Femur (tissue), 1 donor: ENCODE data around the gene OR2T2.
"Not testable (repeated sequence)": the region's sequence is repeated elsewhere in the genome, so short reads cannot be mapped to it uniquely, and the experiment has no call there.

ENCODE experiments used
- DNase-seq: peaks from one replicate; pipeline ENCODE4 v3.0.0-alpha.2; 2017

Gene OR2T2, protein sequence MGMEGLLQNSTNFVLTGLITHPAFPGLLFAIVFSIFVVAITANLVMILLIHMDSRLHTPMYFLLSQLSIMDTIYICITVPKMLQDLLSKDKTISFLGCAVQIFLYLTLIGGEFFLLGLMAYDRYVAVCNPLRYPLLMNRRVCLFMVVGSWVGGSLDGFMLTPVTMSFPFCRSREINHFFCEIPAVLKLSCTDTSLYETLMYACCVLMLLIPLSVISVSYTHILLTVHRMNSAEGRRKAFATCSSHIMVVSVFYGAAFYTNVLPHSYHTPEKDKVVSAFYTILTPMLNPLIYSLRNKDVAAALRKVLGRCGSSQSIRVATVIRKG

GRCh38 chr1:248445399-248445798 lies at the start of gene OR2T2:
OR2T2 (plus strand) TSS chr1:248445637; CDS start chr1:248452798, 7,161 bp downstream.
- not testable (repeated sequence) for DNase-seq

GRCh38 chr1:248402748-248403147 lies 42.7 kb upstream of the OR2T2 start, which contains the start of gene OR2T1:
OR2T1 (plus strand) TSS chr1:248403048; CDS start chr1:248406148, 3,100 bp downstream.
- no peak for DNase-seq

- no peak for DNase-seq
Measured at GRCh38 chr1:248404024-248404423, 41.4 kb upstream of the OR2T2 start.

DNA sequence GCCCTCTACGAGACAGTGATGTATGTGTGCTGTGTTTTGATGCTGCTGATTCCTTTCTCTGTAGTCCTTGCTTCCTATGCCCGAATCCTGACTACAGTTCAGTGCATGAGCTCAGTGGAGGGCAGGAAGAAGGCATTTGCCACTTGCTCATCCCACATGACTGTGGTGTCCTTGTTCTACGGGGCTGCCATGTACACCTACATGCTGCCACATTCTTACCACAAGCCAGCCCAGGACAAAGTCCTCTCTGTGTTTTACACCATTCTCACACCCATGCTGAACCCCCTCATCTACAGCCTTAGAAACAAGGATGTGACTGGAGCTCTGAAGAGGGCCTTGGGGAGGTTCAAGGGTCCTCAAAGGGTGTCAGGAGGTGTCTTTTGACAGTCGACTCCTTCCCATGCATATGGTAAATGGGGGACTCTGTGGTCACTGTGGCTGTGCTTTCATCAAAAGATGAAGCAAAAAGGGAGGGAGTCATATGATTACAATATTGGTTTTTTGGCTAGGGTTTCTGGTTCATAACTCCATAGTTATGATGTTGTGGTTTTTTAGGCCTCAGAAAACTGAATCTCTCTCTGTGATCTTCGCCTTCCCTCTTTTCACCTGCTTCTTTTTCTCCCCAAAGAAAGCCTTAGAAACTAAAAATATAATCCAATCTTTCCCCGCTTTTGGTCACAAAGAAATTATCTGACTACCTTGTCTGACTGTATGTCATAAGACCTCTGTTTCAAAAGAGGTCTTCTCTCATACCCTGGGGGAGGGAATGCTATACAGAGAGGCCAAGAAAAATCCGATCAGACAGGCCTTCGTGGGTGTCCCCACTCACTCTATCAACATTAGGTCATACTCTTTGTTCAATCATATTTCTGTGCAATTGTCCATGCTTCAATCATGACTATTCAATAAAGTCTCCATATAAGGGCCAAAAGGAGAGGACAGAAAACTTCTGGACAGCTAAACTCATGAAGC lies 38.4 kb upstream of the OR2T2 start:
- no peak for DNase-seq

DNA sequence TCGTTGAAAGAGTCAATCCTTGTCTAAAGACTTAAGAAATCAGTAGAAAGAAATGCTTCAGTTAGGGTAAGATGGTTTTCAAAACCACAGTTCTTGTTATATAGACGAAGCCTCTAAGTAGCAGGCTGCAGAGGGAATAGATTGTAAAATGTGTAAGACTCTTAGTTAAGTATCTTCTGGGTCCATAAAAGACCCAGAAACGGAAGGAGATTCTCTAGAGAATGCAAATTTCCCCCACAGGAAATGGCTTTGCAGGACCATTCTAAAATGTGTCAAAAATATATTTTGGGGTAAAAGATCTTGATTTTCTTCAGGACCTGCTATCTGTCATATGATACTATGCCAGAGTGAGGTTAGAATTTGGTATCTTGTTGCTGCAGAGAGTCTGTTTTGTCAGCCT lies 29.2 kb upstream of the OR2T2 start:
- no peak for DNase-seq

- DNase-seq: no peak
Measured at GRCh38 chr1:248417854-248418253, 27.6 kb upstream of the OR2T2 start.

DNA sequence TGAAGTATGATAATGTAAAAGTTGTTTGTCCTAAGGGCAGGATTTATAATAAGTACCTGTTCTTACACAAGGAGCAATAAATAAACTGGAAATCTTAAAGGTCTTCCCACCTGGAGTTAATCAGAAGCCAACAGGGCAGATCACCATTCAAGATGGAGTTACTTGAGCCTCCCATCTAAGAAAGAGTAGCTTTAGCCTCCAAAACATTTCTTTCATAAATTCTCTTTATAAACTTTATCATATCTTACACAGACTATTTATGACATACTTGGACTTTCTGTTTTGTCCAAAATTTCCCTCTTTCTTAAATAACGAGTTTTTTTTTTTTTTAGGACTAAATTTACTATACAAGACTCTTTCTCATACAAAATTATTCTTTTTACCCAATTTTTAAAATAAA lies 24.1 kb upstream of the OR2T2 start:
- DNase-seq: no peak

DNA sequence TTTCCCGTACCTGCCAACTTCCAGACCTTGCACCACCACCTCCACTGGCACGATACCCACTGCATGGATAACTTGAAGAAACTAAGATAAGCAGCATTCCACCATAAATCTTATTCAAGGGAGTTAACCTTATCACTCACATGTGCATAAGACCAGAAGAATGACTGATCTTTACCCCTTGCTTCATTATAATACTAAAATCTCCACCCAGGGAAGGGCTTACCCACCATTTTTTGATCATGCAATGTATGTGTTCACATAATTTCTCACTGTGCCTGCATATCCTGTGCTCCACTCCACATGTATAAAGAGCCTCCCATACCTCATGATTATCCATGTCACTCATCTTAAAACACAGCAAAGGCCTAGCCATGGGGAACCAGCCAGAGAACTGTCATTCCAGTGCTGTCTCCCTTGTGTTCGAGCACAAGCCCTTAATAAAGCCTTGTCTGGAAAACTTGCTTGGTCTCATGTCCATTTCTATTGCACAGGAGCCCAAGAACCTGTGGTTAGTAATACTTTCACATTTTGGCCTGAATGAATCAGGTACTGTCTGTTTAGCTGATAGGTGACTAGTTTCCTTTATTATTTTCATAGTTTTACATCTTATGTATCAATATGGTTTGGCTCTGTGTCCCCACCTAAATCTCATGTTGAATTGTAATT lies 17.8 kb upstream of the OR2T2 start:
- not testable (repeated sequence) for DNase-seq

- not testable (repeated sequence) for DNase-seq
Measured at GRCh38 chr1:248428192-248428533, 17.3 kb upstream of the OR2T2 start.

- DNase-seq: not testable (repeated sequence)
Measured at GRCh38 chr1:248431683-248432082, 13.8 kb upstream of the OR2T2 start.

DNA sequence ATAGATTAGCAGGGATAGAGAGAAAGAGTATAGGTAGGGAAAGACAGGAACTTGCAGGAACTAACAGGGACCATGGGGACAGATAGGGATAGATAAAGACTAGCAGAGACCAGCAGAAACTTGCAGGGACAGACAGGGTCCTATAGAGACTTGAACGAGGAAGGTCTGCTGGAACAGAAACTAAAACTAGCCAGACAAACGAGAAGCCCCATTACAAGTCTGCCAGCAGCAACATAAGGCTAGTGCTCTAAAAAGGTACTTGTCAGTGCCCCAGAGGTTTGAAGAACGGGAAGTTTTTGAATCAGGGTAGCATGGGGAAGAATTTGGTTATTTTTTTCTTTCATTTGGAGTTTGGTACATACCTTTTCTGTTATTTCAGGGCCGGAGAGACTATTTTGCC lies 13.2 kb upstream of the OR2T2 start:
- not testable (repeated sequence) for DNase-seq

DNA sequence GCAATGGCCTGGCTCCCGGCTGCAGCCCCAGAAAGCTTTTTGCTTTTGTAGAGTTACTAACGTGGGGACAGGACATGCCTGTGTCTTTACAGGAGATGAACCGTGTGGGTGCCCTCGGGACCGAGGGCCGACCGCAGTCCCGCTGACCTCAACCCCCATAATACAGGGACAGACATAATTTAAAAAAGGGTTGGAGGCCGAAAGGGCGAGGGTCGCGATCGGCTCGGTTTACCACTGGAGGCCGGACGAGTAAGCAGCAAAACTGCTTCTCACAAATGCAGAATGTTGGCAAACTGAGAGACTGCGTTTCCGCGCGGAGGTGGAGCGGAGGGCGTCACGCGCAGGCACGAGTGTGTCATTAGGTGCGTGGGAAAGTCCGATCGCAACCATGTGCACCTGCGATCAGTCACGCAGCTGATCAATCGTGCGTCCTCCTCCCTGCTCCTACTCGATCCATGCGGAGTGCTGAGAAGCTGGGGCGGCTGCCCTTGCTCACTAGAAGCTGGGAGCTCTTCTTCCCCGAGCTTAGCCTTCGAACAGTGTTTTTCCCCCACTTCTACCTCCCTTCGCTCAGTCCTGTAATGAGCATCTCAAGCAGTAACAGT lies 11.5 kb upstream of the OR2T2 start:
- not testable (repeated sequence) for DNase-seq

DNA sequence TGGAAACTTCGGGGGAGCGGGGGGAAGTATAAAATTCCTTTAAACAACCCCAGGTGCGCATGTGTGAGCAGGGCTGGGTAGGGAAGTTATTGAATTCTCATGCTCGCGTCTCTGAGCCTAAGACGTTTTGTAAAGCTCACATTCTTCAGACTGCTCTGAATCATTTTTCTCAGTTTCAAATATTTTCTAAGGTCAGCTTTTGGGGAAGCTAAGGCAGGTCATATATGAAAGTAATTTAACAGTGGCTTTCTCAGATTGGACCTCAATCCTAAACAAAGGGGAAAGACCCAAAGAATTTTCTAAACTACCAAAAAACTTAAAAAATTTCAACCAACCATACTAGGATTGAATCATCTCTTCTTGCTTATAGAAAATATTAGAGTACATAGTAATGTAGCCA lies 10.5 kb upstream of the OR2T2 start:
- DNase-seq: not testable (repeated sequence)

GRCh38 chr1:248436303-248436702 lies 9.1 kb upstream of the OR2T2 start:
- not testable (repeated sequence) for DNase-seq

- not testable (repeated sequence) for DNase-seq
Measured at GRCh38 chr1:248438668-248439067, 6.8 kb upstream of the OR2T2 start.

DNA sequence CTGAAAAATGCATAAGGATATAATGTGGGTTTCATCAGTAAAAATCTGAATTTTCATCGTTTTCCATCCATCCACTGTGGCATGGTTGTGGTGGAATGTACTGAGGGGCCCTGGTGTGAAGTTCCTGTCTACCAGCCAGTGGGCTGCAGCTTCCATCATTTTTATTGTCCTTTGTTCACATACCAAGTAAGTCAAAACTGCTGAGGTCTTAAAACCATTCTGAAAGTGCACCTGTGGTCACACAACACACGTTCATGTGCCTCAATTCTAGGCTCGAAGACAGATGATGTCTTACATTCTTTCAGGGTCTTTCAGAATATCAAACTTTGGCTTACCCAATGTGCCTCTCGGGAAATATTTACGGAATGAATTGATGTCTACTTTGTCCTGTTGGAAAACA lies 6.2 kb upstream of the OR2T2 start:
- not testable (repeated sequence) for DNase-seq

- not testable (repeated sequence) for DNase-seq
Measured at GRCh38 chr1:248442500-248443277, 2.7 kb upstream of the OR2T2 start.

- DNase-seq: not testable (repeated sequence)
Measured at GRCh38 chr1:248444603-248445002, 834 bp upstream of the OR2T2 start.

DNA sequence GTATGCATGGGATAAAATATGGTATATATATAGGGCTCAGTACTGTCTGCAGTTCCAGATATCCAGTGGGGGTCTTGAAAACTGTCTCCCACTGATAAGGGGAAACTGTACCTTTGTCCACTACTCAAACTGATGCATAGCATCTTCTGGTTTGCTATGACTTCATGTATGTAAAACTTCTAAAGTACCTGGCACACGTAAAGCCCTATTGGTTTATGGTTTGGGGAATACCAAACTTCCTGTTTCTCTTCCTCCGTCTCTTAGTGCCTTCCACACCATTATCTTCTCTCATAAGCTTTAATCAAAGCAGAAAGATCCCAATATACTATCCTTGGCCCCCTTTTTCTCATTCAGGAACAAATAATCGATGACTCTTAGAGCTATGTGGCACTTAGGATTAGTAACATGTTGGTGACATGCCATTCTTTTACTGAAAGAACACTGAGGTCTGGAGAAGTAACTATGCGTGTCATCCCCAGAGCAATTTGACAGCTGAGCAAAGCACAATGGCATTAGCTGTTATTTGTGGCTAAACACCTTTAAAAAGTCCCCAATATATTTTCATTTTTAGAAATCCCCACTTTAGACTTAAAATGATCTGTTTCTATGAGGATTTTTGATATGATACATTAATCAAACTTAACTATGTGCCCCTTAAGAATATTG lies 3.1 kb downstream of the OR2T2 start:
- not testable (repeated sequence) for DNase-seq

GRCh38 chr1:248449821-248450465 lies 4.5 kb downstream of the OR2T2 start:
- DNase-seq: not testable (repeated sequence)
